ENCODE measurements around the gene DAPK2.
"Not testable (repeated sequence)": the region's sequence is repeated elsewhere in the genome, so short reads cannot be mapped to it uniquely, and the experiment has no call there.

DAPK2 gene

GRCh38 chr15:64046421-64047153 is at the start of gene DAPK2:
Gene DAPK2, minus strand, starts transcription at chr15:64046485. Its CDS starts 6,224 bp downstream, at chr15:64040261.
- Histone ChIP-seq H3K27ac (ENCODE audit: low read depth in 2 of 2, low read length in 2 of 2) (peak within 1 kb of the TSS; percentile 45 to 69), H3K4me1 (ENCODE audit: control insufficient read depth in 2 of 2, insufficient read depth in 2 of 2, low read length in 2 of 2) (peaks cover 25 to 28% of the 10 kb centered on the region in 2 donors), H3K9ac (ENCODE audit: low read depth in 1 of 2, low read length in 2 of 2) (peak within 1 kb of the TSS; percentile 68 to 77), H3K27me3 (ENCODE audit: control insufficient read depth in 2 of 2, insufficient read depth in 2 of 2, low read length in 2 of 2) (no peaks in the 10 kb centered on the region), H3K9me3 (ENCODE audit: control insufficient read depth in 2 of 2, low read length in 2 of 2) (no peaks in the 10 kb centered on the region), H3K36me3 (ENCODE audit: control insufficient read depth in 2 of 2, insufficient read depth in 2 of 2, low read length in 2 of 2) (no peaks in the 10 kb centered on the region), H3K4me3 (ENCODE audit: low read length in 2 of 2) (peak within 1 kb of the TSS; percentile 71 to 81)

DNA sequence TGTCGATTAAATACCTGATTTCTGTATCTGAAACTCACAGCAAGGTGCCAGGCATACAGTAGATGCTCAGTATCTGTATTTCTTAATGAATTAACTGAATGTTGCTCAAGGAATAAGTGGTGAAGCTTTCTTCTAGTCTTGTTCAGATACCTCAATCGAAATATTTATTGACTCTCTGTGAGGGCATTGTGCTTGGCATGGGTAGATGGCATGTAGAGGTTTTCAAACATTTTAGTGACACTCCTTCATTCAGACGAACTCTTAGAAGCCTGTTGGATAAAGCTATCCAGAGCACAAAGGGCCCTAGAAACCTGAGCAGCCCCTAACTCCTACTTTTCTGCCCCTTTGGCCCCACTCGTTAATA is 49.1 kb upstream of the DAPK2 start:
- no peaks in the 10 kb centered on the region for H3K9me3 ChIP-seq (ENCODE audit: control insufficient read depth in 2 of 2, low read length in 2 of 2)
- peaks cover 25 to 40% of the 10 kb centered on the region in 2 donors for H3K4me1 ChIP-seq (ENCODE audit: control insufficient read depth in 2 of 2, insufficient read depth in 2 of 2, low read length in 2 of 2)
- H3K4me3 ChIP-seq (ENCODE audit: low read length in 2 of 2): peak overlapping the region; percentile 59 to 88
- peaks cover 0 to 2% of the 10 kb centered on the region in 2 donors for H3K36me3 ChIP-seq (ENCODE audit: control insufficient read depth in 2 of 2, insufficient read depth in 2 of 2, low read length in 2 of 2)
- H3K9ac ChIP-seq (ENCODE audit: low read depth in 1 of 2, low read length in 2 of 2): peak overlapping the region; percentile 53 to 89
- peak overlapping the region; percentile 81 for H3K27ac ChIP-seq (ENCODE audit: low read depth in 2 of 2, low read length in 2 of 2)
- no peaks in the 10 kb centered on the region for H3K27me3 ChIP-seq (ENCODE audit: control insufficient read depth in 2 of 2, insufficient read depth in 2 of 2, low read length in 2 of 2)

- peak within 1 kb of the TSS; percentile 88 for H3K4me3 ChIP-seq (ENCODE audit: low read length in 2 of 2)
- H3K27me3 ChIP-seq (ENCODE audit: control insufficient read depth in 2 of 2, insufficient read depth in 2 of 2, low read length in 2 of 2): no peaks in the 10 kb centered on the region
- no peaks in the 10 kb centered on the region for H3K9me3 ChIP-seq (ENCODE audit: control insufficient read depth in 2 of 2, low read length in 2 of 2)
- peaks cover 25 to 40% of the 10 kb centered on the region in 2 donors for H3K4me1 ChIP-seq (ENCODE audit: control insufficient read depth in 2 of 2, insufficient read depth in 2 of 2, low read length in 2 of 2)
- peaks cover 0 to 7% of the 10 kb centered on the region in 2 donors for H3K36me3 ChIP-seq (ENCODE audit: control insufficient read depth in 2 of 2, insufficient read depth in 2 of 2, low read length in 2 of 2)
- peak within 1 kb of the TSS; percentile 81 to 90 for H3K9ac ChIP-seq (ENCODE audit: low read depth in 1 of 2, low read length in 2 of 2)
- H3K27ac ChIP-seq (ENCODE audit: low read depth in 2 of 2, low read length in 2 of 2): peak within 1 kb of the TSS; percentile 73 to 91
Measured at GRCh38 chr15:64093627-64094417, 47.5 kb upstream of the DAPK2 start, which contains the start of gene CIAO2A. Gene CIAO2A, minus strand, starts transcription at chr15:64093838. Its CDS starts 70 bp downstream, at chr15:64093768.

- H3K27me3 ChIP-seq (ENCODE audit: control insufficient read depth in 2 of 2, insufficient read depth in 2 of 2, low read length in 2 of 2): no peaks in the 10 kb centered on the region
- H3K9me3 ChIP-seq (ENCODE audit: control insufficient read depth in 2 of 2, low read length in 2 of 2): no peaks in the 10 kb centered on the region
- H3K9ac ChIP-seq (ENCODE audit: low read depth in 1 of 2, low read length in 2 of 2): peak overlapping the region; percentile 81 to 90
- H3K4me3 ChIP-seq (ENCODE audit: low read length in 2 of 2): peak overlapping the region; percentile 88
- peaks cover 25 to 39% of the 10 kb centered on the region in 2 donors for H3K4me1 ChIP-seq (ENCODE audit: control insufficient read depth in 2 of 2, insufficient read depth in 2 of 2, low read length in 2 of 2)
- peaks cover 3 to 12% of the 10 kb centered on the region in 2 donors for H3K36me3 ChIP-seq (ENCODE audit: control insufficient read depth in 2 of 2, insufficient read depth in 2 of 2, low read length in 2 of 2)
- H3K27ac ChIP-seq (ENCODE audit: low read depth in 2 of 2, low read length in 2 of 2): peak overlapping the region; percentile 73 to 91
Measured at GRCh38 chr15:64092864-64093626, 46.8 kb upstream of the DAPK2 start.

- H3K4me3 ChIP-seq (ENCODE audit: low read length in 2 of 2): peak overlapping the region; percentile 88
- H3K27me3 ChIP-seq (ENCODE audit: control insufficient read depth in 2 of 2, insufficient read depth in 2 of 2, low read length in 2 of 2): no peaks in the 10 kb centered on the region
- H3K36me3 ChIP-seq (ENCODE audit: control insufficient read depth in 2 of 2, insufficient read depth in 2 of 2, low read length in 2 of 2): peaks cover 9 to 18% of the 10 kb centered on the region in 2 donors
- H3K9me3 ChIP-seq (ENCODE audit: control insufficient read depth in 2 of 2, low read length in 2 of 2): no peaks in the 10 kb centered on the region
- H3K27ac ChIP-seq (ENCODE audit: low read depth in 2 of 2, low read length in 2 of 2): peak overlapping the region; percentile 73 to 91
- peak overlapping the region; percentile 81 to 90 for H3K9ac ChIP-seq (ENCODE audit: low read depth in 1 of 2, low read length in 2 of 2)
- H3K4me1 ChIP-seq (ENCODE audit: control insufficient read depth in 2 of 2, insufficient read depth in 2 of 2, low read length in 2 of 2): peaks cover 24 to 31% of the 10 kb centered on the region in 2 donors
Measured at GRCh38 chr15:64092075-64092820, 46.0 kb upstream of the DAPK2 start.

- Histone ChIP-seq H3K4me3 (ENCODE audit: low read length in 2 of 2) (no peak overlapping the region), H3K9me3 (ENCODE audit: control insufficient read depth in 2 of 2, low read length in 2 of 2) (no peaks in the 10 kb centered on the region), H3K27me3 (ENCODE audit: control insufficient read depth in 2 of 2, insufficient read depth in 2 of 2, low read length in 2 of 2) (no peaks in the 10 kb centered on the region), H3K4me1 (ENCODE audit: control insufficient read depth in 2 of 2, insufficient read depth in 2 of 2, low read length in 2 of 2) (peaks cover 18 to 23% of the 10 kb centered on the region in 2 donors), H3K27ac (ENCODE audit: low read depth in 2 of 2, low read length in 2 of 2) (peak overlapping the region; percentile 20 to 48), H3K36me3 (ENCODE audit: control insufficient read depth in 2 of 2, insufficient read depth in 2 of 2, low read length in 2 of 2) (peaks cover 10 to 18% of the 10 kb centered on the region in 2 donors), H3K9ac (ENCODE audit: low read depth in 1 of 2, low read length in 2 of 2) (peak overlapping the region in 1 of 2 donors; percentile 20)
Measured at GRCh38 chr15:64090527-64090926, 44.2 kb upstream of the DAPK2 start.

DNA sequence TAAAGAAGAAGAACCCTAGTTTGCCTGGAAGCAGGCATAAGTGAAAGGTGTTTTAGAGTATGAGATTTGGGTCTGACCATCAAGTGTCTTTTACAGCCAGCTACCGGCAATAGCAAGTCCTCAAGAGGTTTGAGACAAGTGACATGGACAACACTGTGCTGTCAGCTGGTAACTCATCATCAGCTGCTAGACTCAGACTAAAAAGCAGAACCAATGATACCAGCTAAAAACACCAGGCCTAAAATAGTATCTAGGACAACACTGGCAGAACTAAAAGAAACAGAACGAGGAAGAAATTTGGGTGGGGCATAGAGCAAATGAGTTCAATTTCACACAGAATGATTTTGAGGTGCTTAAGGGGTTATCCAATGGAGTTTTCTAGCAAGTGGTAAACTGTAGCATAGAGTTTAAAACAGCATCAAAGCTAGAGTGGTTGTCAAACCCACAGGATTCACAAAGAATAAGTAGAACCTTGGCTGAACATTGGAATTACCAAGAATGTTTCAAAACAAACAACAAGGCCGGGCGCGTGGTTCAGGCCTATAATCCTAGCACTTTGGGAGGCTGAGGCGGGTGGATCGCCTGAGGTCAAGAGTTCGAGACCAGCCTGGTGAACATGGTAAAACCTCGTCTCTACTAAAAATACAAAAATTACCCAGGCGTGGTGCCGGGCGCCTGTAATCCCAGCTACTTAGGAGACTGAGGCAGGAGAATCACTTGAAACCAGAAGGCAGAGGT is 43.4 kb upstream of the DAPK2 start:
- no peaks in the 10 kb centered on the region for H3K9me3 ChIP-seq (ENCODE audit: control insufficient read depth in 2 of 2, low read length in 2 of 2)
- no peaks in the 10 kb centered on the region for H3K27me3 ChIP-seq (ENCODE audit: control insufficient read depth in 2 of 2, insufficient read depth in 2 of 2, low read length in 2 of 2)
- peaks cover 13 to 15% of the 10 kb centered on the region in 2 donors for H3K4me1 ChIP-seq (ENCODE audit: control insufficient read depth in 2 of 2, insufficient read depth in 2 of 2, low read length in 2 of 2)
- H3K4me3 ChIP-seq (ENCODE audit: low read length in 2 of 2): no peak overlapping the region
- peak overlapping the region; percentile 20 to 48 for H3K27ac ChIP-seq (ENCODE audit: low read depth in 2 of 2, low read length in 2 of 2)
- H3K36me3 ChIP-seq (ENCODE audit: control insufficient read depth in 2 of 2, insufficient read depth in 2 of 2, low read length in 2 of 2): peaks cover 10 to 23% of the 10 kb centered on the region in 2 donors
- peak overlapping the region in 1 of 2 donors; percentile 6 for H3K9ac ChIP-seq (ENCODE audit: low read depth in 1 of 2, low read length in 2 of 2)

- no peak overlapping the region for H3K4me3 ChIP-seq (ENCODE audit: low read length in 2 of 2)
- H3K27me3 ChIP-seq (ENCODE audit: control insufficient read depth in 2 of 2, insufficient read depth in 2 of 2, low read length in 2 of 2): no peaks in the 10 kb centered on the region
- H3K9ac ChIP-seq (ENCODE audit: low read depth in 1 of 2, low read length in 2 of 2): no peak overlapping the region
- peaks cover 8 to 31% of the 10 kb centered on the region in 2 donors for H3K36me3 ChIP-seq (ENCODE audit: control insufficient read depth in 2 of 2, insufficient read depth in 2 of 2, low read length in 2 of 2)
- H3K27ac ChIP-seq (ENCODE audit: low read depth in 2 of 2, low read length in 2 of 2): no peak overlapping the region
- no peaks in the 10 kb centered on the region for H3K9me3 ChIP-seq (ENCODE audit: control insufficient read depth in 2 of 2, low read length in 2 of 2)
- no peaks in the 10 kb centered on the region for H3K4me1 ChIP-seq (ENCODE audit: control insufficient read depth in 2 of 2, insufficient read depth in 2 of 2, low read length in 2 of 2)
Measured at GRCh38 chr15:64082757-64083156, 36.5 kb upstream of the DAPK2 start.

DNA sequence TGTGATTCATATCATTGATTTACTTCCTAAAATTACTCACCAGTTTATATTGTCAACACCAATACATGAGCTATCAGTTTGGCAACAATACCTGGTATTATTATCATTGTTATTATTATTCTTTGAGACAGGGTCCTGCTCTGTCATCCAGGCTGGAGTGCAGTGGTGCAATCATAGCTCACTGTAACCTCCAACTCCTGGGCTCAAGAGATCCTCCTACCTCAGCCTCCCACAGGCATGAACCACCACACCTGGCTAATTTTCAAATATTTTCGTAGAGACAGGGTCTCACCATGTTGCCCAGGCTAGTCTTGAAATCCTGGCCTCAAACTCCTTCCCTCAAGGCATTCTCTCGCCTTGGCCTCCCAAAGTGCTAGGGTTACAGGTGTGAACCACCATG is 27.2 kb upstream of the DAPK2 start:
- H3K4me1 ChIP-seq (ENCODE audit: control insufficient read depth in 2 of 2, insufficient read depth in 2 of 2, low read length in 2 of 2); H3K9ac ChIP-seq (ENCODE audit: low read depth in 1 of 2, low read length in 2 of 2); H3K9me3 ChIP-seq (ENCODE audit: control insufficient read depth in 2 of 2, low read length in 2 of 2); H3K4me3 ChIP-seq (ENCODE audit: low read length in 2 of 2); H3K27me3 ChIP-seq (ENCODE audit: control insufficient read depth in 2 of 2, insufficient read depth in 2 of 2, low read length in 2 of 2); H3K27ac ChIP-seq (ENCODE audit: low read depth in 2 of 2, low read length in 2 of 2): not testable (repeated sequence)
- H3K36me3 ChIP-seq (ENCODE audit: control insufficient read depth in 2 of 2, insufficient read depth in 2 of 2, low read length in 2 of 2): peaks cover 12 to 23% of the 10 kb centered on the region in 2 donors

Measured in mucosa of rectum (tissue), 2 donors.